ENCODE results near the gene SEMA6B. TPM values are rescaled to one million over a fixed set of nuclear protein-coding genes. Genes with fewer than 3 reads are reported as not detected.
A peak's percentile ranks its signal among the peaks of the same experiment; 100 is the strongest.

The SEMA6B gene
- total RNA-seq, 1 experiment from 2014 or later, result 43.0 TPM

DNA sequence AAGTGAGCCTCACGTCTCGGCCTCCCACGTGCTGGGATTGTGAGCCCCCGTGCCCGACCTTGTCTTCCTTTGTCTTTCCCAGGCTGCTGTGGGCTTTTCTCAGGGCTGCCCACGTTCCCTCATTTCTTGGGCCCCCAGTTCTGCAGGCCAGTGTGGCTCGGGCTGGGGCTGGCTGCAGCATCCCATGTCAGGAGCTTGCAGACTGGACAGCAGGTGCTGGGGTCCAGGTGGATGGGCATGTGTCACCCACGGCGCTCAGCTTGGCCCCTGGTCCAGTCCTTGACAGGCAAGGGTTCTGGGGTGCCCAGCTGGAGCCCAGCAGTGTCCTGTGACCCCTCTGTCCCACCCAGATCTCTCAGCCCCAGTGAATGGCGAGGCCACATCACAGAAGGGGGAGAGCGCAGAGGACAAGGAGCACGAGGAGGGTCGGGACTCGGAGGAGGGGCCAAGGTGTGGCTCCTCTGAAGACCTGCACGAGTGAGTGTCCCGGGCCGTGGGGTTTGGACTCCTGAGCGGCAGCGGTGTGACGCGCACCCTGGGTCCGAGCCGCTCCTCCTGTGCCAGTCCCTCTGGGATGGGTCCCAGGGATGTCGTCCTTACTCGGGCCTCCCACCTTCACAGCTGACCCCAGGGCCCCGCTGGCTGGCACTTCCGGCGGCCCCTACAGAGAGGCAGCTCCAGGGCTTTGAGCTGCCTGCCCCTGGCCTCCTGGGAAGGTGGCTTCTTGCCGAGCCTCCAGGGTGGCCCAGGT lies 58.5 kb downstream of the SEMA6B start:
- DNase-seq, result peak; percentile 64
- Histone ChIP-seq H3K36me3 (replicated peaks; ENCODE audit: control insufficient read depth, insufficient read depth, low read length) (peaks cover 12% of the 10 kb centered on the region), H3K4me3 (ENCODE audit: insufficient read depth, low read depth, low read length) (no peak overlapping the region), H3K27me3 (ENCODE audit: control insufficient read depth, insufficient read depth, low read length) (no peaks in the 10 kb centered on the region)

DNA sequence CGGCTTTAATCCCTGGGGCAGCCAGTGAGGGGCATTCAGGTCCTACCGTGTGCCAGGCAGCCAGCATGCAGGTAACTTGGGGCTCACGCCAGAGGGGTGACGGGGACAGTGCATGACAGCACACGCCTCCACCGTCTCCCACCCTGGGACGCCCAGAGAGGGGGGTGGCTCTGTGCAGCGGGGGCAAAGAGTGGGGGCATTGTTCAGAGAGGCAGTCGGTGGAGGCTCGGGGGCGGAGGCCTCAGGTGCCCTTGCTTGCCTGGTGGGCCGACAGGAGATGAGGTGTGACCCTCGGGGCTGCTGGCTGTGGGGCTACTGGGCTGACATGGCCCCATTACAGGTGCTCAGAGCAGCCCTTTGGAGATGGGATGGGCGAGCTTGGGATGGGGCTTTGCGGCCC lies 59.6 kb downstream of the SEMA6B start:
- no peaks in the 10 kb centered on the region for H3K27me3 ChIP-seq (ENCODE audit: control insufficient read depth, insufficient read depth, low read length)
- peak; percentile 52 for DNase-seq
- no peak overlapping the region for H3K4me3 ChIP-seq (ENCODE audit: insufficient read depth, low read depth, low read length)
- H3K36me3 ChIP-seq (replicated peaks; ENCODE audit: control insufficient read depth, insufficient read depth, low read length), result peaks cover 10% of the 10 kb centered on the region

DNA sequence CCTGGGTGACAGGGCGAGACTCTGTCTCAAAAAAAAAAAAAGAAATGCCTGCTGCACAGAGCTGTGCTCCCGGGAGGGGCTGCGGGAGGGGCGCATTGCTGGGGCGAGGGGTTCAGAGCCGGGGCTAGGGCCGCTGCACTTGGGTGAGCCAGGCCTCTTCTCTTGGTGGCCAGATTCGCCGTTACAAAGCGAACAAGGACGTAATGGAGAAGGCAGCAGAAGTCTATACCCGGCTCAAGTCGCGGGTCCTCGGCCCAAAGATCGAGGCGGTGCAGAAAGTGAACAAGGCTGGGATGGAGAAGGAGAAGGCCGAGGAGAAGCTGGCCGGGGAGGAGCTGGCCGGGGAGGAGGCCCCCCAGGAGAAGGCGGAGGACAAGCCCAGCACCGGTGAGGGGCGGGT lies 60.2 kb downstream of the SEMA6B start:
- peak; percentile 45 for DNase-seq
- H3K36me3 ChIP-seq (replicated peaks; ENCODE audit: control insufficient read depth, insufficient read depth, low read length), result peaks cover 10% of the 10 kb centered on the region
- H3K4me3 ChIP-seq (ENCODE audit: insufficient read depth, low read depth, low read length), result no peak overlapping the region
- no peaks in the 10 kb centered on the region for H3K27me3 ChIP-seq (ENCODE audit: control insufficient read depth, insufficient read depth, low read length)

DNA sequence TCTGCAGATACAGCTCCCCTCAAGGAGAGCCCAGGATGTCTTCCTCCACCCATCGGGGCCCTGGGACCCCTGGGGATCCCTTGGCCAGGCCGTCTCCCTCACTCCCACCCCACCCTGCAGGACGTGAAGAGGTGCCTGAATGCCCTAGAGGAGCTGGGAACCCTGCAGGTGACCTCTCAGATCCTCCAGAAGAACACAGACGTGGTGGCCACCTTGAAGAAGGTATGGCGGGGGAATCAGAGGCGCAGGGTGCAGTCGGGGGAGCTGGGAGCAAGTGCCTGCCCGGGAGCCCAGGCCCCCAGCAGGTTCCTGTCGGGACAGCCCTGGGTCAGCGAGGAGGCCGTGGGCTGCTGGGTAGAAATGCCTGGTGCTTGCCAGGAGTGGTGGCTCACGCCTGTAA lies 60.8 kb downstream of the SEMA6B start:
- H3K27me3 ChIP-seq (ENCODE audit: control insufficient read depth, insufficient read depth, low read length), result no peaks in the 10 kb centered on the region
- DNase-seq, result peak; percentile 42
- H3K4me3 ChIP-seq (ENCODE audit: insufficient read depth, low read depth, low read length), result no peak overlapping the region
- H3K36me3 ChIP-seq (replicated peaks; ENCODE audit: control insufficient read depth, insufficient read depth, low read length), result peaks cover 10% of the 10 kb centered on the region

- Histone ChIP-seq H3K36me3 (replicated peaks; ENCODE audit: control insufficient read depth, insufficient read depth, low read length) (peaks cover 12% of the 10 kb centered on the region), H3K27me3 (ENCODE audit: control insufficient read depth, insufficient read depth, low read length) (no peaks in the 10 kb centered on the region), H3K4me3 (ENCODE audit: insufficient read depth, low read depth, low read length) (no peak overlapping the region)
- no peak for DNase-seq
Measured at GRCh38 chr19:4497770-4498389, 61.6 kb downstream of the SEMA6B start.

- Histone ChIP-seq H3K27me3 (ENCODE audit: control insufficient read depth, insufficient read depth, low read length) (no peaks in the 10 kb centered on the region), H3K36me3 (replicated peaks; ENCODE audit: control insufficient read depth, insufficient read depth, low read length) (peaks cover 23% of the 10 kb centered on the region), H3K4me3 (ENCODE audit: insufficient read depth, low read depth, low read length) (no peak overlapping the region)
- peak; percentile 36 for DNase-seq
Measured at GRCh38 chr19:4496304-4496703, 63.2 kb downstream of the SEMA6B start.

- Histone ChIP-seq H3K4me3 (ENCODE audit: insufficient read depth, low read depth, low read length) (no peak overlapping the region), H3K36me3 (replicated peaks; ENCODE audit: control insufficient read depth, insufficient read depth, low read length) (peaks cover 25% of the 10 kb centered on the region), H3K27me3 (ENCODE audit: control insufficient read depth, insufficient read depth, low read length) (no peaks in the 10 kb centered on the region)
- peak; percentile 82 for DNase-seq
Measured at GRCh38 chr19:4495471-4495870, 64.0 kb downstream of the SEMA6B start.

- H3K27me3 ChIP-seq (ENCODE audit: control insufficient read depth, insufficient read depth, low read length), result no peaks in the 10 kb centered on the region
- H3K36me3 ChIP-seq (replicated peaks; ENCODE audit: control insufficient read depth, insufficient read depth, low read length), result peaks cover 28% of the 10 kb centered on the region
- no peak for DNase-seq
- H3K4me3 ChIP-seq (ENCODE audit: insufficient read depth, low read depth, low read length), result no peak overlapping the region
Measured at GRCh38 chr19:4494691-4495064, 64.8 kb downstream of the SEMA6B start.

GRCh38 chr19:4493929-4494690 lies 65.4 kb downstream of the SEMA6B start:
- no peak overlapping the region for H3K4me3 ChIP-seq (ENCODE audit: insufficient read depth, low read depth, low read length)
- H3K36me3 ChIP-seq (replicated peaks; ENCODE audit: control insufficient read depth, insufficient read depth, low read length), result peaks cover 30% of the 10 kb centered on the region
- H3K27me3 ChIP-seq (ENCODE audit: control insufficient read depth, insufficient read depth, low read length), result no peaks in the 10 kb centered on the region
- DNase-seq, result peak; percentile 57

- Histone ChIP-seq H3K4me3 (ENCODE audit: insufficient read depth, low read depth, low read length) (no peak overlapping the region), H3K27me3 (ENCODE audit: control insufficient read depth, insufficient read depth, low read length) (no peaks in the 10 kb centered on the region), H3K36me3 (replicated peaks; ENCODE audit: control insufficient read depth, insufficient read depth, low read length) (peaks cover 33% of the 10 kb centered on the region)
- peak; percentile 63 for DNase-seq
Measured at GRCh38 chr19:4493104-4493928, 66.2 kb downstream of the SEMA6B start.

Other genes starting within 250 kb of the SEMA6B start
- gene STAP2, start 220.9 kb downstream of the SEMA6B start, total RNA-seq (2014; rRNA removed; shearing (Covaris generic)), result 14.2 and 18.0 TPM in 2 replicates
- 11.4 and 17.4 TPM in 2 replicates for gene MPND, start 216.1 kb downstream of the SEMA6B start, total RNA-seq (2014; rRNA removed; shearing (Covaris generic))
- gene SH3GL1, start 159.1 kb downstream of the SEMA6B start, total RNA-seq (2014; rRNA removed; shearing (Covaris generic)), result 73.1 and 97.7 TPM in 2 replicates
- gene CHAF1A, start 157.0 kb downstream of the SEMA6B start, total RNA-seq (2014; rRNA removed; shearing (Covaris generic)), result 121 and 122 TPM in 2 replicates
- 36.0 and 41.8 TPM in 2 replicates for gene UBXN6, start 101.9 kb downstream of the SEMA6B start, total RNA-seq (2014; rRNA removed; shearing (Covaris generic))
- gene HDGFL2, start 87.4 kb downstream of the SEMA6B start, total RNA-seq (2014; rRNA removed; shearing (Covaris generic)), result 111 and 116 TPM in 2 replicates
- 0.07 and 0.10 TPM in 2 replicates for gene PLIN4, start 41.2 kb downstream of the SEMA6B start, total RNA-seq (2014; rRNA removed; shearing (Covaris generic))
- gene PLIN5, start 24.5 kb downstream of the SEMA6B start, total RNA-seq (2014; rRNA removed; shearing (Covaris generic)), result 1.3 and 2.5 TPM in 2 replicates
- 0.10 and 0.30 TPM in 2 replicates for gene LRG1, start 19.6 kb downstream of the SEMA6B start, total RNA-seq (2014; rRNA removed; shearing (Covaris generic))
- 9.4 and 11.1 TPM in 2 replicates for gene TNFAIP8L1, start 79.8 kb upstream of the SEMA6B start, total RNA-seq (2014; rRNA removed; shearing (Covaris generic))
- gene MYDGF, start 110.7 kb upstream of the SEMA6B start, total RNA-seq (2014; rRNA removed; shearing (Covaris generic)), result 90.2 and 92.2 TPM in 2 replicates
- 36.2 and 41.7 TPM in 2 replicates for gene DPP9, start 164.2 kb upstream of the SEMA6B start, total RNA-seq (2014; rRNA removed; shearing (Covaris generic))
- gene FEM1A, start 232.1 kb upstream of the SEMA6B start, total RNA-seq (2014; rRNA removed; shearing (Covaris generic)), result 16.1 and 17.2 TPM in 2 replicates

Data from H7 (cell line).